B cell (primary cell): ENCODE data around the gene KIRREL3. TPM values are rescaled to one million over a fixed set of nuclear protein-coding genes. Genes with fewer than 3 reads are reported as not detected.

Source experiments
- ATAC-seq: fragments of 200-7000 bp; cut with Tn5 transposase; one replicate; pipeline ENCODE4 v1.10.0; 2021; ENCODE audit warnings: low read depth, mild to moderate bottlenecking, moderate number of reproducible peaks, moderate library complexity
- CTCF ChIA-PET: fragments of 350-600 bp; sonication (Branson Sonifier 250); formaldehyde crosslinking; loops from one replicate; lab custom pipeline; 2021; ENCODE audit warnings: antibody characterized with exemption, inconsistent platforms; lab: Charles Lee
- POLR2A ChIA-PET: fragments of 350-600 bp; sonication (Branson Sonifier 250); formaldehyde crosslinking; loops from one replicate; lab custom pipeline; 2021; ENCODE audit warnings: antibody characterized with exemption; lab: Charles Lee
- DNase-seq: peaks from one replicate; pipeline ENCODE4 v3.0.0; 2013
- H2AFZ ChIP-seq: 2 replicates; pipeline ENCODE4 v1.6.1; 2012; ENCODE audit warnings: mild to moderate bottlenecking, low read depth, low read length; ENCODE audit not compliant: insufficient read depth, poor library complexity, severe bottlenecking
- H3K27ac ChIP-seq, 2 donors: 1 replicate in 1 of 2; 2 replicates in 1 of 2; pipeline ENCODE4 v1.5.1; 2012 to 2013; ENCODE audit warnings: low read length in 2 of 2, mild to moderate bottlenecking in 2 of 2, moderate library complexity in 1 of 2
- H3K27me3 ChIP-seq, 4 experiments: fragments of 200-600 bp in 1 of 4; sonication (generic) in 1 of 4; replicated peaks in 1 of 4; 1 replicate in 2 of 4; 2 replicates in 2 of 4; pipeline versions ENCODE4 v1.6.1 to v1.7.0; 2013 to 2016; ENCODE audit warnings: low read length in 3 of 4, mild to moderate bottlenecking in 2 of 4, mixed read lengths in 1 of 4, moderate library complexity in 1 of 4; ENCODE audit not compliant: insufficient read depth in 4 of 4, control insufficient read depth in 3 of 4; ENCODE audit errors: control extremely low read depth in 1 of 4
- H3K36me3 ChIP-seq, 2 experiments: replicated peaks in 1 of 2; 1 replicate in 1 of 2; 2 replicates in 1 of 2; pipeline versions ENCODE4 v1.6.1 to v1.7.1; 2013; ENCODE audit warnings: low read length in 1 of 2; ENCODE audit not compliant: insufficient read depth in 2 of 2, control insufficient read depth in 1 of 2; ENCODE audit errors: control extremely low read depth in 1 of 2, extremely low read depth in 1 of 2
- H3K4me1 ChIP-seq, 2 donors: fragments of 200-600 bp in 1 of 2; sonication (generic) in 1 of 2; 1 replicate in 1 of 2; 2 replicates in 1 of 2; pipeline versions ENCODE4 v1.5.1 to v1.6.1; 2013 to 2017; ENCODE audit warnings: low read length in 2 of 2; ENCODE audit not compliant: control insufficient read depth in 2 of 2, insufficient read depth in 2 of 2
- H3K4me2 ChIP-seq: replicated peaks from 2 replicates; pipeline ENCODE3; 2012; ENCODE audit warnings: mild to moderate bottlenecking, low read depth, low read length; ENCODE audit not compliant: poor library complexity, severe bottlenecking
- H3K4me3 ChIP-seq, 5 experiments: fragments of 200-600 bp in 1 of 5; sonication (generic) in 1 of 5; 1 replicate in 3 of 5; 2 replicates in 2 of 5; pipeline versions ENCODE4 v1.5.1 to v1.7.0; 2011 to 2016; ENCODE audit warnings: low read length in 4 of 5, mild to moderate bottlenecking in 4 of 5, low read depth in 2 of 5, control low read depth in 1 of 5, moderate library complexity in 1 of 5; ENCODE audit not compliant: insufficient read depth in 1 of 5; ENCODE audit errors: control extremely low read depth in 1 of 5, extremely low read depth in 1 of 5
- H3K79me2 ChIP-seq: fragments of 200-600 bp; sonication (generic); one replicate; pipeline ENCODE4 v1.6.0; 2016; ENCODE audit warnings: low read length; ENCODE audit not compliant: control insufficient read depth, insufficient read depth
- H3K9ac ChIP-seq: fragments of 200-600 bp; sonication (generic); 2 replicates; pipeline ENCODE4 v1.6.1; 2017; ENCODE audit warnings: mild to moderate bottlenecking, low read length, moderate library complexity
- H3K9me3 ChIP-seq, 3 donors: one replicate each; pipeline versions ENCODE4 v1.6.1 to v1.7.1; 2013; ENCODE audit warnings: low read length in 2 of 3; ENCODE audit not compliant: control insufficient read depth in 2 of 3, insufficient read depth in 1 of 3; ENCODE audit errors: control extremely low read depth in 1 of 3
- H4K20me1 ChIP-seq: 2 replicates; pipeline ENCODE4 v1.6.0; 2012; ENCODE audit warnings: mild to moderate bottlenecking, low read length; ENCODE audit not compliant: insufficient read depth, control insufficient read depth, poor library complexity, severe bottlenecking
- H3K27ac Mint-ChIP-seq: one replicate; pipeline ENCODE4 v1.8.0; 2021; ENCODE audit warnings: mixed read lengths
- H3K27me3 Mint-ChIP-seq: one replicate; pipeline ENCODE4 v1.8.0; 2021; ENCODE audit warnings: mixed read lengths
- H3K4me1 Mint-ChIP-seq: one replicate; pipeline ENCODE4 v1.8.0; 2021; ENCODE audit warnings: mixed read lengths
- H3K4me3 Mint-ChIP-seq: one replicate; pipeline ENCODE4 v1.8.0; 2021; ENCODE audit warnings: mixed read lengths
- H3K9me3 Mint-ChIP-seq: one replicate; pipeline ENCODE4 v1.8.0; 2022; ENCODE audit warnings: mixed read lengths; ENCODE audit not compliant: insufficient read depth
- EZH2 ChIP-seq: IDR thresholded peaks from 2 replicates; pipeline ENCODE4 v1.6.1; 2012; ENCODE audit warnings: borderline replicate concordance, low read depth, mild to moderate bottlenecking, moderate library complexity, low read length; ENCODE audit not compliant: insufficient read depth, poor library complexity, severe bottlenecking
- WGBS: methylation state at CpG from one replicate; pipeline ENCODE4 v1.1.5; 2013; ENCODE audit warnings: missing lambda C conversion rate; ENCODE audit not compliant: insufficient coverage; 5-methylcytosine and 5-hydroxymethylcytosine counted together
- intact Hi-C: fragments of 100-400 bp; cut with micrococcal nuclease; formaldehyde crosslinking; loops from one replicate; pipeline ENCODE4 v1.10.0; 2022
- polyA plus RNA-seq: library from polyadenylated mRNA; depleted of rRNA; stranded (reverse); fragments of >200 nt; gene quantifications from 2 replicates; pipeline ENCODE4 v1.2.3, GENCODE V29; 2012
- total RNA-seq, 2 donors: library from RNA; stranded (reverse); fragments of 120-200 nt in 1 of 2; gene quantifications; 1 replicate in 1 of 2; 2 replicates in 1 of 2; pipeline versions ENCODE4 v1.2.3 to v1.2.4, GENCODE V29; 2013 to 2022
- TF ChIP-seq, protein P1 (sequence below): fragments of 200-600 bp; IDR thresholded peaks from one replicate; pipeline ENCODE4 v1.8.0; 2022; ENCODE audit warnings: antibody characterized with exemption, mild to moderate bottlenecking

The KIRREL3 gene
- total and polyA plus RNA-seq, 2 donors (not counting 1 experiment from before 2014, with no cell fraction given): not detected

DNA sequence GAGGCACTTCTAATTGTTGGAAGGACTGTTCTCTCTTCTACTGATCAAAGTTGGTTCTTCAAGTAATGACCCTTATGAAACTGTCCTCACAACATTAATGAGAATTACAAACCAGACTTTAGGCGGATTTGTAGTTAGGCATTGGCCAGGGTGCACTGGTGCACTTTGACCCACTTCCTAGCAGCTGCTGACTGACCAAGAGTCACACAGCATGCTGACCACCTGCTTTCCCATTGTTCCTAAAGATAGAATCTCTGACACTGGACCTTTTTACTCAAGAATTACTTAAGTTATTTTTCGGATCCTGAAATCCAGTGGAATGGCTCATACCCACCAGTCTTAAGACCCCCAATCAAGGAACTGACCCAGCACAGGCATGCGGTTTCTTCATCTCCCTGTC, 381.1 kb downstream of the KIRREL3 start:
- CTCF ChIA-PET: no interaction called here
- no peak overlapping the region for H2AFZ ChIP-seq
- Mint-ChIP-seq H3K27me3 (peaks cover 21% of the 10 kb centered on the region), H3K27ac (no peak overlapping the region), H3K4me3 (no peak overlapping the region), H3K4me1 (peaks cover 2% of the 10 kb centered on the region), H3K9me3 (no peaks in the 10 kb centered on the region)
- no peak overlapping the region for H3K4me2 ChIP-seq
- WGBS: 97% methylated on average over 3 of the region's 3 CpGs
- POLR2A ChIA-PET: no interaction called here
- DNase-seq (no peak), ATAC-seq (no peak)
- no peak for TF ChIP-seq EZH2
- no peaks in the 10 kb centered on the region for H3K36me3 ChIP-seq
- H3K9ac ChIP-seq: no peak overlapping the region
- H4K20me1 ChIP-seq: no peaks in the 10 kb centered on the region
- H3K4me1 ChIP-seq: no peaks in the 10 kb centered on the region
- no peak overlapping the region for H3K4me3 ChIP-seq
- peaks cover 0 to 4% (median 0%) of the 10 kb centered on the region in 3 donors for H3K9me3 ChIP-seq
- intact Hi-C loops: no loop called here
- peaks cover 0 to 2% (median 0%) of the 10 kb centered on the region in 4 experiments for H3K27me3 ChIP-seq
- no peak overlapping the region for H3K27ac ChIP-seq
- no peaks in the 10 kb centered on the region for H3K79me2 ChIP-seq

DNA sequence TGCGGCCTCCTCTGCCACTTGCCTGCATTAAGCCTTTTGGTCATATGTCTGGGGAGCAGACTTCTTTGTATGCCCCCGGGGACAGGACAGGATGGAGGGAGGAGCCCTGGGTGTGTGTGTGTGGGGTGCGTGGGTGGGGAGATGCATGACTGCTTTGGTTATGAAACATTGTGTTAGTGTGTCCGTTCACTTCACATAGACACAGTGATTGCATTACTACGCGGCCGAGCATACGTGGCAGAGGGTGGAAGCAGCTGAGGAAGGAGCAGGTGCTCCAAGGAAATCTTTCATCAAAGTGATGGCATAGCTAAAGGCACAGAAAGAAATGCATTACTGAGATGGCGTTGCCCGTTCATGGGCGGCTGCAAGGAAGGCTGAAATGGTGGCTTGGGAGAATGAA, 384.7 kb downstream of the KIRREL3 start:
- DNase-seq (no peak), ATAC-seq (no peak)
- ChIA-PET CTCF (no interaction called here), POLR2A (no interaction called here)
- H3K4me3 ChIP-seq: no peak overlapping the region
- no peak overlapping the region for H2AFZ ChIP-seq
- no peaks in the 10 kb centered on the region for H3K79me2 ChIP-seq
- H3K27me3 Mint-ChIP-seq: peaks cover 16% of the 10 kb centered on the region
- H3K27me3 ChIP-seq: peaks cover 0 to 2% (median 0%) of the 10 kb centered on the region in 4 experiments
- no peak overlapping the region for H3K9ac ChIP-seq
- H3K4me1 Mint-ChIP-seq: peaks cover 2% of the 10 kb centered on the region
- no peaks in the 10 kb centered on the region for H4K20me1 ChIP-seq
- H3K27ac Mint-ChIP-seq: no peak overlapping the region
- WGBS: 88% methylated on average over 10 of the region's 11 CpGs
- intact Hi-C loops: no loop called here
- H3K36me3 ChIP-seq: no peaks in the 10 kb centered on the region
- no peaks in the 10 kb centered on the region for H3K4me1 ChIP-seq
- TF ChIP-seq EZH2: no peak
- TF ChIP-seq, protein P1, sequence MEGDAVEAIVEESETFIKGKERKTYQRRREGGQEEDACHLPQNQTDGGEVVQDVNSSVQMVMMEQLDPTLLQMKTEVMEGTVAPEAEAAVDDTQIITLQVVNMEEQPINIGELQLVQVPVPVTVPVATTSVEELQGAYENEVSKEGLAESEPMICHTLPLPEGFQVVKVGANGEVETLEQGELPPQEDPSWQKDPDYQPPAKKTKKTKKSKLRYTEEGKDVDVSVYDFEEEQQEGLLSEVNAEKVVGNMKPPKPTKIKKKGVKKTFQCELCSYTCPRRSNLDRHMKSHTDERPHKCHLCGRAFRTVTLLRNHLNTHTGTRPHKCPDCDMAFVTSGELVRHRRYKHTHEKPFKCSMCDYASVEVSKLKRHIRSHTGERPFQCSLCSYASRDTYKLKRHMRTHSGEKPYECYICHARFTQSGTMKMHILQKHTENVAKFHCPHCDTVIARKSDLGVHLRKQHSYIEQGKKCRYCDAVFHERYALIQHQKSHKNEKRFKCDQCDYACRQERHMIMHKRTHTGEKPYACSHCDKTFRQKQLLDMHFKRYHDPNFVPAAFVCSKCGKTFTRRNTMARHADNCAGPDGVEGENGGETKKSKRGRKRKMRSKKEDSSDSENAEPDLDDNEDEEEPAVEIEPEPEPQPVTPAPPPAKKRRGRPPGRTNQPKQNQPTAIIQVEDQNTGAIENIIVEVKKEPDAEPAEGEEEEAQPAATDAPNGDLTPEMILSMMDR: no peak
- H3K27ac ChIP-seq: no peak overlapping the region
- H3K4me3 Mint-ChIP-seq: no peak overlapping the region
- no peak overlapping the region for H3K4me2 ChIP-seq
- H3K9me3 Mint-ChIP-seq: no peaks in the 10 kb centered on the region
- peaks cover 0 to 4% (median 0%) of the 10 kb centered on the region in 3 donors for H3K9me3 ChIP-seq
